WTC11 (cell line): ENCODE data around the gene JAKMIP1.

Source experiments
- CREM ChIP-seq: sonication (generic); formaldehyde crosslinking; IDR thresholded peaks from 2 replicates; pipeline ENCODE4 v1.8.1; 2022; ENCODE audit warnings: mild to moderate bottlenecking, missing genetic modification reagents, moderate library complexity
- CTCF ChIP-seq: fragments of 200-600 bp; IDR thresholded peaks from 2 replicates; pipeline ENCODE4 v1.8.0; 2022; ENCODE audit warnings: antibody characterized with exemption
- E2F1 ChIP-seq: sonication (generic); formaldehyde crosslinking; IDR thresholded peaks from 2 replicates; pipeline ENCODE4 v1.8.0; 2022; ENCODE audit warnings: mild to moderate bottlenecking, missing genetic modification reagents
- HMGA2 ChIP-seq: fragments of 250-450 bp; sonication (Bioruptor Pico); IDR thresholded peaks from 2 replicates; pipeline ENCODE4 v1.4.0; 2021; ENCODE audit warnings: mild to moderate bottlenecking, moderate library complexity
- SP1 ChIP-seq: sonication (generic); formaldehyde crosslinking; conservative IDR thresholded peaks from 2 replicates; pipeline ENCODE4 v1.8.1; 2022; ENCODE audit warnings: missing genetic modification reagents

GRCh38 chr4:6074758-6075157 is 125.6 kb downstream of the JAKMIP1 start:
- no peak for TF ChIP-seq E2F1 (CRISPR knock-in tag)
- no peak for TF ChIP-seq CTCF
- no peak for TF ChIP-seq SP1
- no peak for TF ChIP-seq HMGA2 (CRISPR knock-in tag)
- TF ChIP-seq CREM (CRISPR knock-in tag) = no peak
